ENCODE measurements around the gene MBP.

The MBP gene

GRCh38 chr18:77079088-77079487 is 53.5 kb downstream of the MBP start:
- DNase-seq = no peak

DNA sequence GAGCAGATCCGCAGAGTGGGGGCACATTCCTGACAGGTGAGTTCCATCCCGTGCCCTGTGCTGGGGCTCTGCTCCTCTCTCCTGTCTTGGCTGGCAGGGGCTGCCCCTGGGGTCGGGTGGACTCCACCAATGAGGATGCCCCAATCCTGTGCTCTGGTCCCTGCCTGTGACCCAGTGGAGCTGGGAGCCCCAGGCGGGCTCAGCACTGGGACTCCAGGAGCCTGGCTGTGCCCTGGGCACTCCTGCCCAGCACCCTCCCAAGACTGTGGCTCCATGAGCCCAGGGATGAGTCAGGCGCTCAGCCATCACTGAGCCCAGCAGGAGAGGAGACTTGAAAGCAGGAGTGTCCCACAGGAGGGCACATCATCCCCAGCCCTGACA is 53.9 kb downstream of the MBP start:
- no peak for DNase-seq

DNA sequence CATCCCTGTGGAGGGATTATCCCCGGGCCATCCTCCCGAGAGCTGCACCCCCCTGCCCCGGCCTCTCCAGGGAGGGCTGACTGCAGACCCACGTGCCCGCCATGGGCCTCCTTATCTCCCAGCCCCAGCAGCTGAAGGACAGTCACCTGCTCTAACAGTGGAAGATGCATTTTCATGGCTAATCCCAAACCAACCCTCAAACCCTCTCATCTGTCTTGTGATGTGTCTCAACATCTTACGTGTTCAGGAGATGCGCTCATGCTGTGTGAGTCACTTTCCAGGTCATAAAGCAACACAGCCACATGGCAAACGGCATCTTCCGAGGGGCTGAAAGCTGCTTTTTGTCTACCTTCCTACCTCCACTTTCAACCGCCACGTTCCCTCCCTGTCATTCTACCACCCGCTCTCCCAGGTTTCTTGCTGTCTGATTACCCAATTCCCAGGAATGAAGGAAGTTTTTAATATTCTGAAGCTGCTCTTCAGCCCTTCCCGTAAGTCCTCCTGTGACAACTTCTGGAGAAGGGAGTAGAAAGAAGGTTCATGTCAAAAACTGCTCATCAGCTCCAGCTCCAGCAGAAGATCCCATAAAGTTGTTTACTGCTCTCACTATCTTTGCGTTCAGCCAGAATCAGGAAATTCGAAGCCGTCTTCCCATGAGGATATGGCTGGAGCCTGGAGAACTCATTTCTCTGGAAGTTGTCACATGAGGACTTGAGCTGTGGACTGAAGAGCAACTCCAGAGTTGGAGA is 54.5 kb downstream of the MBP start:
- DNase-seq = no peak

DNA sequence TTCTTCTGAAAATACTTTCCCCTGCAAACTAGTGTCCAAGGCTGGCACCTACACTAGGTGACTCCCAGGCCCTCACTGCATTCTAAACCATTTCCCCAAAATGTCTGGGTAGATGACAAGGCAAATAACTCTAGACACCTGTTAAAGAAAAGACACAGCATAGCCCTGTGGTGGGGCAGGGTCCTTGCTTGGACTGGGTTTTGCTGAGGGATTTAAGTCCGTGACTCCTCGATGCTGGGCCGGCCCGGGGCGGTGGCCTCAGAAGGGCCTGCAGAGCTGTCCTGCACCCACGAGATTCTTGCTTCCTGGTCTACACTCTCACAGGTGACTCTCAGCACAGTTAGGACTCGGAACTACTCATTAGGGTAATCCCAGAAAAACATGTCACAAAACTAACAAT is 55.2 kb downstream of the MBP start:
- no peak for DNase-seq

GRCh38 chr18:77076111-77076510 is 56.5 kb downstream of the MBP start:
- DNase-seq = no peak

- no peak for DNase-seq
These were observed 58.2 kb downstream of the MBP start for GRCh38 chr18:77074431-77074830.

GRCh38 chr18:77073336-77074093 is 59.1 kb downstream of the MBP start:
- DNase-seq = no peak

DNA sequence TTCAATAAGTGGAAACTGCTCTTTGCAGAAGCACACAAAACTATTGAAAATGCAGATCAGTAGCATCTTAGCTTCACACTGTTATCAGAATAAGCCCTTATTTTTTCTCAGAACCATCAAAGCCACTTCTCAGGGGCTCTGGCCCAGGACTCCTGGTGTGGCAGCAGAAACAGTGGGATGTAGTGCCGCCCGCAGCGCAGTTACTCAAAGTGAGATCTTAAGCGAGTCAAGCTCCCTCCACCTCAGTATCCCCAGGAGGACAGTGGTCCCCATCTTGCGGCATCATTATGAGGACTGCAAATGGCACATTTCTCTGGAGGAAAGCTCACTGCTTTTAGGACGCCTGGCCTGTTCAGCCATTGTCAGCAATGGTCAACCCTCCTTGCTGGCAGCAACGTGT is 60.0 kb downstream of the MBP start:
- no peak for DNase-seq

GRCh38 chr18:77071711-77072292 is 60.8 kb downstream of the MBP start:
- DNase-seq = no peak

- no peak for DNase-seq
These were observed 61.5 kb downstream of the MBP start for GRCh38 chr18:77071061-77071460.

GRCh38 chr18:77070627-77071026 is 62.0 kb downstream of the MBP start:
- no peak for DNase-seq

DNA sequence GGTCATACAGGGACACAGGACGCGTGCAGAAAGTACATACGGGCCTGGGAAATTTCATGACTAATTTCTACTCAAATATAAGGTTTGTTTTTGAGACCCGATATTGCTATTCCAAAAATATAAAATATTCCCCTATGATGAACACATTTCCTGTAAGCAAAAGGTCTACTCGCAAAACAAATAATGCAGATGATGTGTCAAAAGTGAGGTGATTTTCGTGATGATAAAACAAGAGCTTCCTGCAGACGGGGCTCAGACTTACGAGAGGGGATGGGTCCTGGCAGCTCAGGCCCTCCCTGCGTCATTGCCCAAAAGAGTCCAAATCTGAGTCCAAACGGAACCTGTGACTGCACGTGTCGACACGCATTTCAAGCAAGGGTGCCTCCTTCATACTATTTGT is 62.7 kb downstream of the MBP start:
- DNase-seq = no peak

- no peak for DNase-seq
These were observed 63.1 kb downstream of the MBP start for GRCh38 chr18:77069482-77069881.

GRCh38 chr18:77068321-77069312 is 64.0 kb downstream of the MBP start:
- DNase-seq = no peak

DNA sequence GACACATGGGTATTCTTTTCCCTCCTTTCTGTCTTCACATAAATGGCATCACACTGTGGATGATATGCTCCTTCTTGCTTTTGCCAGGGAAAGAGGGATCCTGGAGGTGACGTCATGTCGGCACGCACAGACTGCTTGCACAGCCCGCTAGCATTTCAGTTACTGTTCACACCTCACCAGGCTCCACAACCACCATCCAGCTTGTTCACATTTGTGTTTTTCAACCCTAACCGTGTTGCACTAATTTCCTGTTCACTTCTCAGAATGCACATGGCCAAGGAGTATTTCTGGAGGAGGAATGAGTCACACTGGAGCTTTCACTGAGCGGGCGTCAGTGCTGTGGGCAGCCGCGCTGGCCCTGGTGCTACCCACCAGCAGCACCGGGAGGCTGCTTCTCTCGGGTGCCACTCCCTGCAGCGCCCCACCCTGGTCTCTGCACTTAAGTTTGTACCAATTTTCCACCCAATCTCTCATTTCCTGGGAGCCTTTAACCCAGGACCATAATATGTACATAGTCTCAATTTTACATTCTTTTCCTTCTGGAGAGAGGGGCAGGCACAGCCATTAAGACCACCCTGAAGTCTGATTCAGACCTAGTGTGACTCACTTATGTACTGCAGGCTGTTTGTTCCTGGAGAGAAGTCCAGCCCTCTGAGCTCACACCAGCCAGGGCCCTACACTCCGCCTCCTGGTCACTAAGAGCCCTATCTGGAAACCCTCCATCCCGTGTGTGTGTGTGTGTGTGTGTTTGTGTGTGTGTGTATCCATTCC is 65.1 kb downstream of the MBP start:
- DNase-seq = no peak

DNA sequence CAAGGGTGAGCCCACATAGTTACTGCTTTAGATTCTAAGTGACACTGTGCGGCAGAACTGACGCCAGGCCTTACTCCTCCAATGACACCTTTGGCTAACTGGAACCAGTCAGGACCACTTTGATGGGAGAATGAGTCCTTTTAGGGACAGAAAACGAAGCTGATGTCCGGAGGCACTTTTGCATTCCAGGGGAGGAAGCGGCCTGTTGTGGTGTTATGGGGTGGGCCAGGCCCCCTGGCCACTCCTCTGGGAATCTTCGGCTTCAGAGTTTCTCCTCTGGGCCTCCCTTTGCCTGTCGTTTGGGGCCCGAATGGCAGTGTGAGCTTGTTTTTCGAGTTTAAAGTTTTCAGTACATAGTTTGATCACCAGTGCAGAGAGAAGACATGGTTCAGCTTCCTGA is 65.9 kb downstream of the MBP start:
- DNase-seq = no peak

DNA sequence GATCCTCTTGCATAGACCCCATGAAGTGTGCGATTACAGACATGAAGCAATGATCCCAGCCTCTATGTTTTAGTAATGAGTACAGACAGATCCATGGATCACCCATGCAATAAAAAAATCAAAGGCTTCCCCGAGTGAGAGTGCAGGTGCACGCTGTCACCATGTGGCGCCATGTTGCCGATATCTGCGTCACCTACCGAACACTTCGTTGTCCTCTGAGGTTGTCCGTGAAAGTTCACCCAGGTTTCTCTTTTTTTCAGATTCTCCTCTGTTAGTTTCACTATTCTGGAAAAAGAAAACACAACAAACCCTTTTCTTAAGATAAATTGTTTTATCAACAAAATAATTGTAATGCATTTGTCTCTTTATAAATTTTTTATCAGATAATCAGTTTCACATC is 66.5 kb downstream of the MBP start:
- DNase-seq = no peak

DNA sequence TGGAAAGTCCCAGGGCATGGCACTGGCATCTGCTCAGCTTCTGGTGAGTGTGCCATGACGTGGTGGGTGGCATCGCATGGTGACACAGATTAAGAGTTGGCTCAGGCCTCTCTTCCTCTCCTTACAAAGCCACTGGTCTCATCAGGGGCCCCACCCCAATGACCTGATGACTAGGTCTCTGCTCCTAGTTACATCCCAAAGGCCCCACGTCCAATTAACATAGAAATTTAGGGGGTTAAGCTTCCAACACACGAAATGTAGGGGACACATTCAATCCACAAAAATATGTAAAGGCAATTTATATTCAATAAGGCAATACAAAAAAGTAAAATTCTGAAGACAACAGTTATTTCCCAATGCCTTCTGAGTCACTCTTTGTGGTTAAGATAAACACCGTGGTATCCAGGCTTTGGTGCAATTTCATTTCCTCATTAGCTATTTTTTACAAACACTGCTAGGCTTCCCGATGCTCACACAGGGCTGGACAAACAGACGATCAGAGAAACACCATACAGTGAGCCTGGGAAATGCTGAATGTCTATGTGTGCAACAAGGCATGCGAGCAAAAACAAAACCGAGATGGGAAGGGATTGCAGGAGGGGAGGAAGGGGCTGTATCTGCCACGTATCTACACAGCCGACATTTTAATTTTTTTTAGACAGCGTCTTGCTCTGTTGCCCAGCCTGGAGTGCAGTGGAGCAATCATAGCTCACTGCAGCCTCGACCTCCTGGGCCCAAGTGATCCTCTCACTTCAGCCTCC is 67.2 kb downstream of the MBP start:
- DNase-seq = no peak

- no peak for DNase-seq
These were observed 69.3 kb downstream of the MBP start for GRCh38 chr18:77063260-77063659.

DNA sequence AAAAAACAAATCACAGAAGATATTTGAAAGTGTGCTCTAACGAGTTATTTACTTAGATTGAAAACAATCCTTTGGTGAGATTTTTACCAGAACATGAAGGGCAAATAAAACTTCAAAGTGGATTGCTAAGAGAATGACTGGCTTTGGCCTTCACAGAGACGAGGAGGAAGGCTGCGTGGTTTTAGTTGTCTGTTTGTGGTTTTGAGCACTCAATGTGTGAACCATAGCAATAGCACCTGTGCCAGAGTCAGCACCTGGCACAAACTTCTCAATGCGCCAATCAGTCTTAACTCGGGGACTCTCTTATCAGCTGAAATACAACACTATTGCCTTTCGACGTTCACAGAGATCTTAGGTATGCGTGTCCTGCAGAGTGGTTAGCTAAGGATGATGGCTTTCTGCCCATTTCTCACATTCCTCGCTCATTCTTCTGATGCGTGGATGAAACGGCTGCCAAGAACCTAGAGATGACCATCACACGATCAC is 70.0 kb downstream of the MBP start:
- no peak for DNase-seq

GRCh38 chr18:77061946-77062517 is 70.6 kb downstream of the MBP start:
- no peak for DNase-seq

Measured in NCI-H446 treated with DMSO at 0.1 percent for 48 hours (cell line).